Spleen (tissue), 3 donors: ENCODE data around the gene TSHZ2.

ENCODE experiments used
- POLR2A ChIP-seq, 3 donors: fragments of 450-650 bp; IDR thresholded peaks; one replicate each; pipeline ENCODE4 v1.5.1; 2017; ENCODE audit warnings: antibody characterized with exemption in 3 of 3, mild to moderate bottlenecking in 1 of 3
- POLR2AphosphoS5 ChIP-seq, 3 donors: sonication (generic); formaldehyde crosslinking; IDR thresholded peaks; one replicate each; pipeline ENCODE4 v1.5.1; 2017; ENCODE audit warnings: antibody characterized with exemption in 3 of 3

GRCh38 chr20:53002786-53003185, 30.6 kb downstream of the TSHZ2 start:
- TF ChIP-seq POLR2AphosphoS5 (IDR thresholded peaks at IDR 0.05) (no peak), POLR2A (IDR thresholded peaks at IDR 0.05) (no peak)
